NCI-H1048 (cell line): ENCODE data around the gene AARSD1.
"Not testable (repeated sequence)": the region's sequence is repeated elsewhere in the genome, so short reads cannot be mapped to it uniquely, and the experiment has no call there.

Experiments used
- DNase-seq: peaks from one replicate; lab custom pipeline; 2025; lab: John Stamatoyannopoulos, UW

The AARSD1 gene

GRCh38 chr17:42980766-42981397 lies 16.6 kb upstream of the AARSD1 start:
- no peak for DNase-seq

- peak; percentile 78 for DNase-seq
Observed at GRCh38 chr17:42980274-42980765, 16.1 kb upstream of the AARSD1 start, which contains the start of gene RUNDC1. Gene RUNDC1 (plus strand): TSS chr17:42980565. CDS start chr17:42980577, 12 bp downstream.

- DNase-seq = no peak
Observed at GRCh38 chr17:42979511-42980273, 15.4 kb upstream of the AARSD1 start, which contains the start of gene PTGES3L. Gene PTGES3L (minus strand): TSS chr17:42980080. CDS start chr17:42980053, 27 bp downstream.

GRCh38 chr17:42975701-42976100 lies 11.4 kb upstream of the AARSD1 start:
- not testable (repeated sequence) for DNase-seq

GRCh38 chr17:42975265-42975664 lies 11.0 kb upstream of the AARSD1 start:
- DNase-seq = no peak

GRCh38 chr17:42973323-42973722 lies 9.1 kb upstream of the AARSD1 start:
- not testable (repeated sequence) for DNase-seq

- no peak for DNase-seq
Observed at GRCh38 chr17:42971589-42971988, 7.3 kb upstream of the AARSD1 start.

GRCh38 chr17:42969001-42969581 lies 4.8 kb upstream of the AARSD1 start:
- DNase-seq = no peak

GRCh38 chr17:42967925-42968324 lies 3.7 kb upstream of the AARSD1 start:
- no peak for DNase-seq

- no peak for DNase-seq
Observed at GRCh38 chr17:42953669-42954068, 10.6 kb downstream of the AARSD1 start.

- no peak for DNase-seq
Observed at GRCh38 chr17:42950044-42950783, 14.0 kb downstream of the AARSD1 start.

- no peak for DNase-seq
Observed at GRCh38 chr17:42946812-42947211, 17.4 kb downstream of the AARSD1 start.

GRCh38 chr17:42944211-42944610 lies 20.0 kb downstream of the AARSD1 start:
- DNase-seq = no peak

- no peak for DNase-seq
Observed at GRCh38 chr17:42937712-42938596, 26.3 kb downstream of the AARSD1 start.

- no peak for DNase-seq
Observed at GRCh38 chr17:42929497-42929844, 34.8 kb downstream of the AARSD1 start.

GRCh38 chr17:42928714-42929496 lies 35.3 kb downstream of the AARSD1 start:
- no peak for DNase-seq

- DNase-seq = no peak
Observed at GRCh38 chr17:42924891-42925290, 39.4 kb downstream of the AARSD1 start.

- not testable (repeated sequence) for DNase-seq
Observed at GRCh38 chr17:42923472-42923871, 40.8 kb downstream of the AARSD1 start.

GRCh38 chr17:42922294-42922693 lies 42.0 kb downstream of the AARSD1 start:
- DNase-seq = no peak

- DNase-seq = no peak
Observed at GRCh38 chr17:42920922-42921321, 43.3 kb downstream of the AARSD1 start.
